ENCODE results near the gene ALK. TPM values are rescaled to one million over a fixed set of nuclear protein-coding genes. Genes with fewer than 3 reads are reported as not detected.

ALK gene
- polyA plus RNA-seq, 3 donors = not detected

- no peaks in the 10 kb centered on the region for H3K9me3 ChIP-seq (replicated peaks in 1 of 2; ENCODE audit: control insufficient read depth in 1 of 2, insufficient read depth in 1 of 2, low read length in 2 of 2)
- no peaks in the 10 kb centered on the region for H3K27me3 ChIP-seq (ENCODE audit: control insufficient read depth in 2 of 2, insufficient read depth in 2 of 2, low read length in 2 of 2)
- Mint-ChIP-seq H3K36me3 (no peaks in the 10 kb centered on the region), H3K4me1 (no peaks in the 10 kb centered on the region), H3K4me3 (no peak overlapping the region), H3K27ac (no peak overlapping the region), H3K27me3 (ENCODE audit: low read depth in 3 of 3) (peaks cover 0 to 4% (median 0%) of the 10 kb centered on the region in 3 donors), H3K9me3 (peaks cover 1 to 6% (median 3%) of the 10 kb centered on the region in 7 donors)
- DNase-seq = no peak
- no peak overlapping the region for H3K4me3 ChIP-seq (replicated peaks in 1 of 3; ENCODE audit: low read depth in 2 of 3, low read length in 3 of 3)
- no peaks in the 10 kb centered on the region for H4K20me1 ChIP-seq (ENCODE audit: insufficient read depth, low read length)
- H3K27ac ChIP-seq (ENCODE audit: low read depth in 1 of 2, low read length in 2 of 2) = no peak overlapping the region
- no peaks in the 10 kb centered on the region for H3K36me3 ChIP-seq (replicated peaks in 1 of 2; ENCODE audit: control insufficient read depth in 1 of 2, insufficient read depth in 2 of 2, low read length in 2 of 2)
- TF ChIP-seq CTCF (IDR thresholded peaks at IDR 0.05) = no peak
- intact Hi-C loops (cut with micrococcal nuclease) = no loop called here
- WGBS (ENCODE audit: insufficient coverage) = 100% methylated on average over 2 of the region's 5 CpGs
- H3K4me1 ChIP-seq (ENCODE audit: control insufficient read depth in 1 of 2, insufficient read depth in 2 of 2, low read length in 2 of 2) = no peaks in the 10 kb centered on the region
- H3K4me2 ChIP-seq (replicated peaks; ENCODE audit: extremely low read depth, low read length, poor library complexity, severe bottlenecking) = no peak overlapping the region
- no peak overlapping the region for H3K9ac ChIP-seq (ENCODE audit: insufficient read depth, low read length, poor library complexity, severe bottlenecking)
- H3K79me2 ChIP-seq (ENCODE audit: insufficient read depth, low read length) = no peaks in the 10 kb centered on the region
- no peak overlapping the region for H2AFZ ChIP-seq (ENCODE audit: insufficient read depth, low read depth, low read length, poor library complexity, severe bottlenecking)
These were observed 294.1 kb downstream of the ALK start for GRCh38 chr2:29627279-29627711.

GRCh38 chr2:29620890-29621289 lies 300.5 kb downstream of the ALK start:
- peaks cover 2 to 8% (median 3%) of the 10 kb centered on the region in 3 donors for H3K27me3 Mint-ChIP-seq (ENCODE audit: low read depth in 3 of 3)
- H3K4me1 ChIP-seq (ENCODE audit: control insufficient read depth in 1 of 2, insufficient read depth in 2 of 2, low read length in 2 of 2) = no peaks in the 10 kb centered on the region
- H3K9me3 Mint-ChIP-seq = peaks cover 0 to 11% (median 4%) of the 10 kb centered on the region in 7 donors
- no peak for TF ChIP-seq CTCF (IDR thresholded peaks at IDR 0.05)
- H3K9ac ChIP-seq (ENCODE audit: insufficient read depth, low read length, poor library complexity, severe bottlenecking) = no peak overlapping the region
- no peak overlapping the region for H3K4me3 Mint-ChIP-seq
- WGBS (ENCODE audit: insufficient coverage) = no CpG with 5 or more reads among the region's 1 CpG
- H4K20me1 ChIP-seq (ENCODE audit: insufficient read depth, low read length) = no peaks in the 10 kb centered on the region
- no peak overlapping the region for H3K4me3 ChIP-seq (replicated peaks in 1 of 3; ENCODE audit: low read depth in 2 of 3, low read length in 3 of 3)
- H3K27ac ChIP-seq (ENCODE audit: low read depth in 1 of 2, low read length in 2 of 2) = no peak overlapping the region
- no peaks in the 10 kb centered on the region for H3K36me3 Mint-ChIP-seq
- H3K9me3 ChIP-seq (replicated peaks in 1 of 2; ENCODE audit: control insufficient read depth in 1 of 2, insufficient read depth in 1 of 2, low read length in 2 of 2) = no peaks in the 10 kb centered on the region
- no peak overlapping the region for H3K4me2 ChIP-seq (replicated peaks; ENCODE audit: extremely low read depth, low read length, poor library complexity, severe bottlenecking)
- H3K27me3 ChIP-seq (ENCODE audit: control insufficient read depth in 2 of 2, insufficient read depth in 2 of 2, low read length in 2 of 2) = no peaks in the 10 kb centered on the region
- no peaks in the 10 kb centered on the region for H3K36me3 ChIP-seq (replicated peaks in 1 of 2; ENCODE audit: control insufficient read depth in 1 of 2, insufficient read depth in 2 of 2, low read length in 2 of 2)
- H3K4me1 Mint-ChIP-seq = no peaks in the 10 kb centered on the region
- no peak for DNase-seq
- H3K27ac Mint-ChIP-seq = no peak overlapping the region
- H3K79me2 ChIP-seq (ENCODE audit: insufficient read depth, low read length) = no peaks in the 10 kb centered on the region
- no peak overlapping the region for H2AFZ ChIP-seq (ENCODE audit: insufficient read depth, low read depth, low read length, poor library complexity, severe bottlenecking)
- intact Hi-C loops (cut with micrococcal nuclease) = no loop called here

All from CD14-positive monocyte (primary cell).